Measurements from ENCODE around the gene PHACTR2. TPM values are rescaled to one million over a fixed set of nuclear protein-coding genes. Genes with fewer than 3 reads are reported as not detected.
"Not testable (repeated sequence)": the region's sequence is repeated elsewhere in the genome, so short reads cannot be mapped to it uniquely, and the experiment has no call there.

The PHACTR2 gene
- total and polyA plus RNA-seq, 2 of the 13 experiments (the other 11 are each of a cell fraction or from before 2014, with no cell fraction given): 11.3 to 28.2 TPM

- TF ChIP-seq ZNF816 (CRISPR knock-in tag; IDR thresholded peaks at IDR 0.05; ENCODE audit: borderline replicate concordance) (no peak), ELF4 (CRISPR knock-in tag; IDR thresholded peaks at IDR 0.05; ENCODE audit: borderline replicate concordance) (no peak), SAFB2 (CRISPR knock-in tag; IDR thresholded peaks at IDR 0.05; ENCODE audit: borderline replicate concordance, low read depth) (no peak), ZNF30 (CRISPR knock-in tag; IDR thresholded peaks at IDR 0.05) (no peak), ZNF292 (CRISPR knock-in tag; IDR thresholded peaks at IDR 0.05; ENCODE audit: borderline replicate concordance, low read depth) (no peak)
- TF ChIP-seq, protein P1, sequence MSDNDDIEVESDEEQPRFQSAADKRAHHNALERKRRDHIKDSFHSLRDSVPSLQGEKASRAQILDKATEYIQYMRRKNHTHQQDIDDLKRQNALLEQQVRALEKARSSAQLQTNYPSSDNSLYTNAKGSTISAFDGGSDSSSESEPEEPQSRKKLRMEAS (IDR thresholded peaks at IDR 0.05): no peak
These were observed 13.6 kb upstream of the PHACTR2 start (continued) for GRCh38 chr6:143664171-143664570.

DNA sequence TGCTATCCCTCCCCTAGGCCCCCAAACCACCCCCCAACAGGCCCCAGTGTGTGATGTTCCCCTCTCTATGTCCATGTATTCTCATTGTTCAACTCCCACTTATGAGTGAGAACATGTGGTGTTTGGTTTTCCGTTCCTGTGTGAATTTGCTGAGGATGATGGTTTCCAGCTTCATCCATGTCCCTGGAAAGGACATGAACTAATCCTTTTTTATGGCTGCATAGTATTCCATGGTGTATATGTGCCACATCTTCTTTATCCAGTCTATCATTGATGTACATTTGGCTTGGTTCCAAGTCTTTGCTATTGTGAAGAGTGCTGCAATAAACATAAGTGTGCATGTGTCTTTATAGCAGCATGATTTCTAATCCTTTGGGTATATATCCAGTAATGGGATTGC is 11.8 kb upstream of the PHACTR2 start:
- ATAC-seq; H3K4me1 ChIP-seq (ENCODE audit: insufficient read depth, low read length); H3K4me3 ChIP-seq (replicated peaks in 1 of 3; ENCODE audit: insufficient read depth in 1 of 3, low read depth in 2 of 3, low read length in 3 of 3); H3K36me3 ChIP-seq (replicated peaks in 1 of 2; ENCODE audit: control insufficient read depth in 1 of 2, insufficient read depth in 2 of 2, low read length in 2 of 2); POLR2A ChIA-PET; FAIRE-seq; CTCF ChIA-PET (ENCODE audit: low intra/inter-chr PET ratio, low total read pairs); in situ Hi-C loops (cut with HindIII; ENCODE audit: extremely low pct_ligation_motif_present, low pct_unique_long_range_greater_than_20kb); H2AFZ ChIP-seq (ENCODE audit: low read length); H3K27me3 ChIP-seq (ENCODE audit: control insufficient read depth in 1 of 2, insufficient read depth in 2 of 2, low read length in 2 of 2); intact Hi-C loops (cut with micrococcal nuclease; ENCODE audit: unreplicated experiment); H3K9me3 ChIP-seq (ENCODE audit: low read length); H3K27ac ChIP-seq (ENCODE audit: extremely low read length, insufficient read depth, low read length); BruUV-seq (replicated peaks); DNase-seq (ENCODE audit: low spot score); H4K20me1 ChIP-seq (ENCODE audit: insufficient read depth, low read length); H3K9ac ChIP-seq (ENCODE audit: insufficient read depth, low read depth, low read length); H3K4me2 ChIP-seq (ENCODE audit: low read depth, low read length); H3K79me2 ChIP-seq (ENCODE audit: insufficient read depth, low read length): not testable (repeated sequence)
- 92% methylated on average over 1 of the region's 1 CpG for WGBS (ENCODE audit: low lambda C conversion rate)

DNA sequence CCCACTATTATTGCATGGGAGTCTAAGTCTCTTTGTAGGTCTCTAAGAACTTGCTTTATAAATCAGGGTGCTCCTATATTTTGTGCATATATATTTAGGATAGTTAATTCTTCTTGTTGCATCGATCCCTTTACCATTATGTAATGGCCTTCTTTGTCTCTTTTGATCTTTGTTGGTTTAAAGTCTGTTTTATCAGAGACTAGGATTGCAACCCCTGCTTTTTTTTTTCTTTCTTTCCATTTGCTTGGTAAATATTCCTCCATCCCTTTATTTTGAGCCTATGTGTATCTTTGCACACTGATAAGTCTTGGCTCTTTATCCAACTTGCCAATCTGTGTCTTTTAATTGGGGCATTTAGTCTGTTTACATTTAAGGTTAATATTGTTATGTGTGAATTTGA is 8.3 kb upstream of the PHACTR2 start:
- POLR2A ChIA-PET; in situ Hi-C loops (cut with HindIII; ENCODE audit: extremely low pct_ligation_motif_present, low pct_unique_long_range_greater_than_20kb); FAIRE-seq; DNase-seq (ENCODE audit: low spot score); H3K4me3 ChIP-seq (replicated peaks in 1 of 3; ENCODE audit: insufficient read depth in 1 of 3, low read depth in 2 of 3, low read length in 3 of 3); H3K9ac ChIP-seq (ENCODE audit: insufficient read depth, low read depth, low read length); BruUV-seq (replicated peaks); ATAC-seq; H3K9me3 ChIP-seq (ENCODE audit: low read length); CTCF ChIA-PET (ENCODE audit: low intra/inter-chr PET ratio, low total read pairs); intact Hi-C loops (cut with micrococcal nuclease; ENCODE audit: unreplicated experiment); H3K4me2 ChIP-seq (ENCODE audit: low read depth, low read length); H3K79me2 ChIP-seq (ENCODE audit: insufficient read depth, low read length); H4K20me1 ChIP-seq (ENCODE audit: insufficient read depth, low read length); H3K27me3 ChIP-seq (ENCODE audit: control insufficient read depth in 1 of 2, insufficient read depth in 2 of 2, low read length in 2 of 2); H3K27ac ChIP-seq (ENCODE audit: extremely low read length, insufficient read depth, low read length); H2AFZ ChIP-seq (ENCODE audit: low read length); H3K36me3 ChIP-seq (replicated peaks in 1 of 2; ENCODE audit: control insufficient read depth in 1 of 2, insufficient read depth in 2 of 2, low read length in 2 of 2); TF ChIP-seq SOX13 (IDR thresholded peaks at IDR 0.05): not testable (repeated sequence)
- WGBS (ENCODE audit: low lambda C conversion rate): 0% methylated on average over 1 of the region's 1 CpG
- H3K4me1 ChIP-seq (ENCODE audit: insufficient read depth, low read length): peaks cover 27% of the 10 kb centered on the region
- TF ChIP-seq, protein P2, sequence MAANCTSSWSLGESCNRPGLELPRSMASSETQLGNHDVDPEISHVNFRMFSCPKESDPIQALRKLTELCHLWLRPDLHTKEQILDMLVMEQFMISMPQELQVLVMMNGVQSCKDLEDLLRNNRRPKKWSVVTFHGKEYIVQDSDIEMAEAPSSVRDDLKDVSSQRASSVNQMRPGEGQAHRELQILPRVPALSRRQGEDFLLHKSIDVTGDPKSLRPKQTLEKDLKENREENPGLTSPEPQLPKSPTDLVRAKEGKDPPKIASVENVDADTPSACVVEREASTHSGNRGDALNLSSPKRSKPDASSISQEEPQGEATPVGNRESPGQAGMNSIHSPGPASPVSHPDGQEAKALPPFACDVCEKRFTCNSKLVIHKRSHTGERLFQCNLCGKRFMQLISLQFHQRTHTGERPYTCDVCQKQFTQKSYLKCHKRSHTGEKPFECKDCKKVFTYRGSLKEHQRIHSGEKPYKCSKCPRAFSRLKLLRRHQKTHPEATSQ (CRISPR knock-in tag; IDR thresholded peaks at IDR 0.05; ENCODE audit: borderline replicate concordance): 0 out of 2 replicates have a peak, but pooled peaks have one; percentile 8
- TF ChIP-seq ISL2 (CRISPR knock-in tag; IDR thresholded peaks at IDR 0.05): peak; percentile 71
- TF ChIP-seq SOX13 (CRISPR knock-in tag; conservative IDR thresholded peaks at IDR 0.05 in 1 of 2, IDR thresholded peaks at IDR 0.05 in 1 of 2): peak in 1 of 2 experiments; percentile 58; a peak in 2 of 4 replicates
- peak; percentile 54; the same call in 1 of the 2 replicates for TF ChIP-seq GATAD2A (CRISPR knock-in tag; IDR thresholded peaks at IDR 0.05)
- 0 out of 2 replicates have a peak, but pooled peaks have one; percentile 39 for TF ChIP-seq SOX5 (CRISPR knock-in tag; IDR thresholded peaks at IDR 0.05; ENCODE audit: borderline replicate concordance)

Measured in HepG2 (cell line).